K562 (cell line): ENCODE data around the gene C1QTNF6.

Source experiments
- BCL6 ChIP-seq: fragments of 250-450 bp; sonication (Bioruptor Pico); IDR thresholded peaks from 2 replicates; pipeline ENCODE4 v1.4.0; 2020
- CBX3 ChIP-seq, 2 experiments: IDR thresholded peaks; 1 replicate in 1 of 2; 2 replicates in 1 of 2; pipeline ENCODE4 v1.6.1; 2012; ENCODE audit warnings: inconsistent platforms in 2 of 2, low read length in 2 of 2, borderline replicate concordance in 1 of 2, control low read depth in 1 of 2
- EP300 ChIP-seq: IDR thresholded peaks from 2 replicates; pipeline ENCODE4 v1.6.1; 2012; ENCODE audit warnings: low read length, improper control_type of control experiment
- FOXJ2 ChIP-seq: fragments of 200-800 bp; sonication (Bioruptor generic); IDR thresholded peaks from 2 replicates; pipeline ENCODE4 v1.6.1; 2016; ENCODE audit warnings: missing genetic modification characterization, missing compliant biosample characterization
- JUN ChIP-seq, 2 experiments: sonication (generic) in 1 of 2; formaldehyde crosslinking in 1 of 2; IDR thresholded peaks; 2 replicates each; pipeline versions ENCODE4 v1.6.1 to v1.8.0; 2012 to 2022; ENCODE audit warnings: borderline replicate concordance in 2 of 2, mild to moderate bottlenecking in 2 of 2, improper control_type of control experiment in 1 of 2, low read depth in 1 of 2, low read length in 1 of 2, missing genetic modification reagents in 1 of 2
- NFIC ChIP-seq: fragments of 450-650 bp; IDR thresholded peaks from 2 replicates; pipeline ENCODE4 v1.6.1; 2017; ENCODE audit warnings: mild to moderate bottlenecking, inconsistent platforms
- RNF219 ChIP-seq: fragments of 250-450 bp; sonication (Bioruptor Pico); IDR thresholded peaks from 2 replicates; pipeline ENCODE4 v1.5.0; 2022; ENCODE audit warnings: mild to moderate bottlenecking
- SIRT6 ChIP-seq: IDR thresholded peaks from one replicate; pipeline ENCODE4 v1.6.1; 2012; ENCODE audit warnings: low read depth, mild to moderate bottlenecking, control low read depth, inconsistent platforms, low read length, moderate library complexity
- SRSF3 ChIP-seq: fragments of 200-400 bp; formaldehyde crosslinking; IDR thresholded peaks from 2 replicates; pipeline ENCODE4 v1.6.1; 2016; ENCODE audit warnings: mild to moderate bottlenecking, low read length, moderate library complexity; ENCODE audit not compliant: insufficient read depth
- UBTF ChIP-seq, 2 experiments: IDR thresholded peaks; 2 replicates each; pipeline ENCODE4 v1.6.1; 2012; ENCODE audit warnings: improper control_type of control experiment in 2 of 2, low read depth in 2 of 2, low read length in 2 of 2, borderline replicate concordance in 1 of 2
- ZNF76 ChIP-seq: fragments of 250-450 bp; sonication (Bioruptor Pico); IDR thresholded peaks from 2 replicates; pipeline ENCODE4 v1.4.0; 2020; ENCODE audit warnings: mild to moderate bottlenecking, moderate library complexity, borderline replicate concordance
- TF ChIP-seq, protein P1 (sequence below): fragments of 450-650 bp; formaldehyde crosslinking; IDR thresholded peaks from 2 replicates; pipeline ENCODE4 v1.4.0; 2020; ENCODE audit warnings: mild to moderate bottlenecking, moderate library complexity
- TF ChIP-seq, protein P2 (sequence below), 3 experiments: IDR thresholded peaks in 2 of 3; conservative IDR thresholded peaks in 1 of 3; 2 replicates each; pipeline ENCODE4 v1.5.1; 2011 to 2012; ENCODE audit warnings: low read length in 3 of 3, mild to moderate bottlenecking in 3 of 3, control low read depth in 2 of 3, improper control_type of control experiment in 1 of 3, inconsistent platforms in 1 of 3, low read depth in 1 of 3, mixed read lengths in 1 of 3, moderate library complexity in 1 of 3; ENCODE audit not compliant: insufficient read depth in 2 of 3
- TF ChIP-seq, protein P3 (sequence below), 2 experiments: fragments of 450-650 bp; formaldehyde crosslinking in 1 of 2; IDR thresholded peaks; 2 replicates each; pipeline versions ENCODE4 v1.4.0 to v1.6.1; 2014 to 2020; ENCODE audit warnings: mild to moderate bottlenecking in 2 of 2, borderline replicate concordance in 1 of 2, low read depth in 1 of 2

GRCh38 chr22:37222440-37222971 is 34.5 kb upstream of the C1QTNF6 start:
- TF ChIP-seq NFIC (no peak), EP300 (no peak), SIRT6 (no peak), BCL6 (CRISPR knock-in tag) (no peak), RNF219 (no peak), CBX3 (IDR thresholded peaks at IDR 0.05; ENCODE audit: borderline replicate concordance in 1 of 2, low read length in 2 of 2) (no peak), SRSF3 (no peak), FOXJ2 (tag) (no peak), ZNF76 (CRISPR knock-in tag) (no peak), JUN (IDR thresholded peaks at IDR 0.05; ENCODE audit: borderline replicate concordance, low read depth, low read length) (no peak), JUN (CRISPR knock-in tag; IDR thresholded peaks at IDR 0.05; ENCODE audit: borderline replicate concordance) (no peak), UBTF (IDR thresholded peaks at IDR 0.05; ENCODE audit: borderline replicate concordance in 1 of 2, low read depth in 2 of 2, low read length in 2 of 2) (no peak)
- TF ChIP-seq, protein P1, sequence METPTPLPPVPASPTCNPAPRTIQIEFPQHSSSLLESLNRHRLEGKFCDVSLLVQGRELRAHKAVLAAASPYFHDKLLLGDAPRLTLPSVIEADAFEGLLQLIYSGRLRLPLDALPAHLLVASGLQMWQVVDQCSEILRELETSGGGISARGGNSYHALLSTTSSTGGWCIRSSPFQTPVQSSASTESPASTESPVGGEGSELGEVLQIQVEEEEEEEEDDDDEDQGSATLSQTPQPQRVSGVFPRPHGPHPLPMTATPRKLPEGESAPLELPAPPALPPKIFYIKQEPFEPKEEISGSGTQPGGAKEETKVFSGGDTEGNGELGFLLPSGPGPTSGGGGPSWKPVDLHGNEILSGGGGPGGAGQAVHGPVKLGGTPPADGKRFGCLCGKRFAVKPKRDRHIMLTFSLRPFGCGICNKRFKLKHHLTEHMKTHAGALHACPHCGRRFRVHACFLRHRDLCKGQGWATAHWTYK (CRISPR knock-in tag) = no peak
- TF ChIP-seq, protein P2, sequence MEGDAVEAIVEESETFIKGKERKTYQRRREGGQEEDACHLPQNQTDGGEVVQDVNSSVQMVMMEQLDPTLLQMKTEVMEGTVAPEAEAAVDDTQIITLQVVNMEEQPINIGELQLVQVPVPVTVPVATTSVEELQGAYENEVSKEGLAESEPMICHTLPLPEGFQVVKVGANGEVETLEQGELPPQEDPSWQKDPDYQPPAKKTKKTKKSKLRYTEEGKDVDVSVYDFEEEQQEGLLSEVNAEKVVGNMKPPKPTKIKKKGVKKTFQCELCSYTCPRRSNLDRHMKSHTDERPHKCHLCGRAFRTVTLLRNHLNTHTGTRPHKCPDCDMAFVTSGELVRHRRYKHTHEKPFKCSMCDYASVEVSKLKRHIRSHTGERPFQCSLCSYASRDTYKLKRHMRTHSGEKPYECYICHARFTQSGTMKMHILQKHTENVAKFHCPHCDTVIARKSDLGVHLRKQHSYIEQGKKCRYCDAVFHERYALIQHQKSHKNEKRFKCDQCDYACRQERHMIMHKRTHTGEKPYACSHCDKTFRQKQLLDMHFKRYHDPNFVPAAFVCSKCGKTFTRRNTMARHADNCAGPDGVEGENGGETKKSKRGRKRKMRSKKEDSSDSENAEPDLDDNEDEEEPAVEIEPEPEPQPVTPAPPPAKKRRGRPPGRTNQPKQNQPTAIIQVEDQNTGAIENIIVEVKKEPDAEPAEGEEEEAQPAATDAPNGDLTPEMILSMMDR (IDR thresholded peaks at IDR 0.05 in 2 of 3, conservative IDR thresholded peaks at IDR 0.05 in 1 of 3; ENCODE audit: insufficient read depth in 2 of 3, low read depth in 1 of 3, low read length in 3 of 3) = no peak
- TF ChIP-seq, protein P3, sequence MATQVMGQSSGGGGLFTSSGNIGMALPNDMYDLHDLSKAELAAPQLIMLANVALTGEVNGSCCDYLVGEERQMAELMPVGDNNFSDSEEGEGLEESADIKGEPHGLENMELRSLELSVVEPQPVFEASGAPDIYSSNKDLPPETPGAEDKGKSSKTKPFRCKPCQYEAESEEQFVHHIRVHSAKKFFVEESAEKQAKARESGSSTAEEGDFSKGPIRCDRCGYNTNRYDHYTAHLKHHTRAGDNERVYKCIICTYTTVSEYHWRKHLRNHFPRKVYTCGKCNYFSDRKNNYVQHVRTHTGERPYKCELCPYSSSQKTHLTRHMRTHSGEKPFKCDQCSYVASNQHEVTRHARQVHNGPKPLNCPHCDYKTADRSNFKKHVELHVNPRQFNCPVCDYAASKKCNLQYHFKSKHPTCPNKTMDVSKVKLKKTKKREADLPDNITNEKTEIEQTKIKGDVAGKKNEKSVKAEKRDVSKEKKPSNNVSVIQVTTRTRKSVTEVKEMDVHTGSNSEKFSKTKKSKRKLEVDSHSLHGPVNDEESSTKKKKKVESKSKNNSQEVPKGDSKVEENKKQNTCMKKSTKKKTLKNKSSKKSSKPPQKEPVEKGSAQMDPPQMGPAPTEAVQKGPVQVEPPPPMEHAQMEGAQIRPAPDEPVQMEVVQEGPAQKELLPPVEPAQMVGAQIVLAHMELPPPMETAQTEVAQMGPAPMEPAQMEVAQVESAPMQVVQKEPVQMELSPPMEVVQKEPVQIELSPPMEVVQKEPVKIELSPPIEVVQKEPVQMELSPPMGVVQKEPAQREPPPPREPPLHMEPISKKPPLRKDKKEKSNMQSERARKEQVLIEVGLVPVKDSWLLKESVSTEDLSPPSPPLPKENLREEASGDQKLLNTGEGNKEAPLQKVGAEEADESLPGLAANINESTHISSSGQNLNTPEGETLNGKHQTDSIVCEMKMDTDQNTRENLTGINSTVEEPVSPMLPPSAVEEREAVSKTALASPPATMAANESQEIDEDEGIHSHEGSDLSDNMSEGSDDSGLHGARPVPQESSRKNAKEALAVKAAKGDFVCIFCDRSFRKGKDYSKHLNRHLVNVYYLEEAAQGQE (IDR thresholded peaks at IDR 0.05; ENCODE audit: borderline replicate concordance) = no peak
- TF ChIP-seq, protein P3 (CRISPR knock-in tag; IDR thresholded peaks at IDR 0.05; ENCODE audit: low read depth) = no peak
